ENCODE data around the gene TMEM108.

TMEM108 gene

GRCh38 chr3:133119176-133119575, 81.0 kb downstream of the TMEM108 start:
- Histone ChIP-seq H3K9ac (ENCODE audit: low read depth, low read length) (no peak overlapping the region), H3K9me3 (ENCODE audit: insufficient read depth, low read length, severe bottlenecking) (no peaks in the 10 kb centered on the region), H3K79me2 (ENCODE audit: insufficient read depth, low read length) (no peaks in the 10 kb centered on the region), H3K27ac (ENCODE audit: low read length) (no peak overlapping the region), H2AFZ (ENCODE audit: low read depth, low read length) (no peak overlapping the region), H3K4me1 (ENCODE audit: insufficient read depth, low read length) (no peaks in the 10 kb centered on the region), H3K4me3 (ENCODE audit: low read depth in 1 of 2, low read length in 2 of 2) (no peak overlapping the region), H4K20me1 (ENCODE audit: insufficient read depth, low read length) (no peaks in the 10 kb centered on the region), H3K4me2 (ENCODE audit: insufficient read depth, low read length) (no peak overlapping the region), H3K27me3 (ENCODE audit: insufficient read depth, low read length, poor library complexity) (no peaks in the 10 kb centered on the region), H3K36me3 (ENCODE audit: insufficient read depth, low read length) (no peaks in the 10 kb centered on the region)
- TF ChIP-seq EZH2 (IDR thresholded peaks at IDR 0.05; ENCODE audit: borderline replicate concordance, low read depth, low read length, severe bottlenecking) = no peak
- TF ChIP-seq CTCF (IDR thresholded peaks at IDR 0.05; ENCODE audit: borderline replicate concordance, extremely low read depth, low read length, poor library complexity, severe bottlenecking) = no peak
- DNase-seq = no peak
- no peak for ATAC-seq (ENCODE audit: insufficient read depth, low read depth)

- DNase-seq (no peak), ATAC-seq (ENCODE audit: insufficient read depth, low read depth) (no peak)
- Histone ChIP-seq H2AFZ (ENCODE audit: low read depth, low read length) (no peak overlapping the region), H3K4me3 (ENCODE audit: low read depth in 1 of 2, low read length in 2 of 2) (no peak overlapping the region), H3K27me3 (ENCODE audit: insufficient read depth, low read length, poor library complexity) (peaks cover 3% of the 10 kb centered on the region), H3K9ac (ENCODE audit: low read depth, low read length) (no peak overlapping the region), H3K9me3 (ENCODE audit: insufficient read depth, low read length, severe bottlenecking) (no peaks in the 10 kb centered on the region), H3K4me1 (ENCODE audit: insufficient read depth, low read length) (no peaks in the 10 kb centered on the region), H3K79me2 (ENCODE audit: insufficient read depth, low read length) (no peaks in the 10 kb centered on the region), H3K36me3 (ENCODE audit: insufficient read depth, low read length) (no peaks in the 10 kb centered on the region), H3K4me2 (ENCODE audit: insufficient read depth, low read length) (no peak overlapping the region), H3K27ac (ENCODE audit: low read length) (no peak overlapping the region), H4K20me1 (ENCODE audit: insufficient read depth, low read length) (no peaks in the 10 kb centered on the region)
- TF ChIP-seq EZH2 (IDR thresholded peaks at IDR 0.05; ENCODE audit: borderline replicate concordance, low read depth, low read length, severe bottlenecking) (no peak), CTCF (IDR thresholded peaks at IDR 0.05; ENCODE audit: borderline replicate concordance, extremely low read depth, low read length, poor library complexity, severe bottlenecking) (no peak)
Observed at GRCh38 chr3:133121450-133121849, 83.3 kb downstream of the TMEM108 start.

GRCh38 chr3:133123636-133124035, 85.4 kb downstream of the TMEM108 start:
- no peak overlapping the region for H3K4me3 ChIP-seq (ENCODE audit: low read depth in 1 of 2, low read length in 2 of 2)
- no peaks in the 10 kb centered on the region for H3K9me3 ChIP-seq (ENCODE audit: insufficient read depth, low read length, severe bottlenecking)
- DNase-seq = no peak
- H4K20me1 ChIP-seq (ENCODE audit: insufficient read depth, low read length) = no peaks in the 10 kb centered on the region
- no peak overlapping the region for H3K4me2 ChIP-seq (ENCODE audit: insufficient read depth, low read length)
- no peak overlapping the region for H2AFZ ChIP-seq (ENCODE audit: low read depth, low read length)
- no peak overlapping the region for H3K27ac ChIP-seq (ENCODE audit: low read length)
- H3K79me2 ChIP-seq (ENCODE audit: insufficient read depth, low read length) = no peaks in the 10 kb centered on the region
- TF ChIP-seq CTCF (IDR thresholded peaks at IDR 0.05; ENCODE audit: borderline replicate concordance, extremely low read depth, low read length, poor library complexity, severe bottlenecking) = no peak
- TF ChIP-seq EZH2 (IDR thresholded peaks at IDR 0.05; ENCODE audit: borderline replicate concordance, low read depth, low read length, severe bottlenecking) = no peak
- H3K9ac ChIP-seq (ENCODE audit: low read depth, low read length) = no peak overlapping the region
- no peak for ATAC-seq (ENCODE audit: insufficient read depth, low read depth)
- H3K4me1 ChIP-seq (ENCODE audit: insufficient read depth, low read length) = no peaks in the 10 kb centered on the region
- peaks cover 3% of the 10 kb centered on the region for H3K27me3 ChIP-seq (ENCODE audit: insufficient read depth, low read length, poor library complexity)
- no peaks in the 10 kb centered on the region for H3K36me3 ChIP-seq (ENCODE audit: insufficient read depth, low read length)

- Histone ChIP-seq H3K36me3 (ENCODE audit: insufficient read depth, low read length) (no peaks in the 10 kb centered on the region), H3K79me2 (ENCODE audit: insufficient read depth, low read length) (no peaks in the 10 kb centered on the region), H3K4me1 (ENCODE audit: insufficient read depth, low read length) (no peaks in the 10 kb centered on the region), H4K20me1 (ENCODE audit: insufficient read depth, low read length) (no peaks in the 10 kb centered on the region), H3K9me3 (ENCODE audit: insufficient read depth, low read length, severe bottlenecking) (no peaks in the 10 kb centered on the region), H3K27me3 (ENCODE audit: insufficient read depth, low read length, poor library complexity) (peaks cover 3% of the 10 kb centered on the region), H3K9ac (ENCODE audit: low read depth, low read length) (no peak overlapping the region), H3K27ac (ENCODE audit: low read length) (no peak overlapping the region), H3K4me2 (ENCODE audit: insufficient read depth, low read length) (no peak overlapping the region), H3K4me3 (ENCODE audit: low read depth in 1 of 2, low read length in 2 of 2) (no peak overlapping the region), H2AFZ (ENCODE audit: low read depth, low read length) (no peak overlapping the region)
- no peak for DNase-seq
- no peak for ATAC-seq (ENCODE audit: insufficient read depth, low read depth)
- TF ChIP-seq CTCF (IDR thresholded peaks at IDR 0.05; ENCODE audit: borderline replicate concordance, extremely low read depth, low read length, poor library complexity, severe bottlenecking) (no peak), EZH2 (IDR thresholded peaks at IDR 0.05; ENCODE audit: borderline replicate concordance, low read depth, low read length, severe bottlenecking) (no peak)
Observed at GRCh38 chr3:133124511-133124910, 86.3 kb downstream of the TMEM108 start.

Measured in DND-41 (cell line).